ENCODE results near the gene UBE4A.
A peak's percentile ranks its signal among the peaks of the same experiment; 100 is the strongest.

The UBE4A gene

GRCh38 chr11:118435290-118435892, 76.0 kb downstream of the UBE4A start:
- TF ChIP-seq TAF1 (IDR thresholded peaks at IDR 0.05; ENCODE audit: borderline replicate concordance, low read depth, low read length): no peak
- TF ChIP-seq POLR2AphosphoS5 (IDR thresholded peaks at IDR 0.05; ENCODE audit: low read depth, low read length): no peak; the same call in 1 of the 2 replicates
- TF ChIP-seq POLR2A (IDR thresholded peaks at IDR 0.05; ENCODE audit: low read depth, low read length): no peak
- no peak for FAIRE-seq
- peak; percentile 48 for DNase-seq (ENCODE audit: insufficient read length)

- DNase-seq (ENCODE audit: insufficient read length): peak; percentile 72
- peak; percentile 87 for FAIRE-seq
- TF ChIP-seq TAF1 (IDR thresholded peaks at IDR 0.05; ENCODE audit: borderline replicate concordance, low read depth, low read length) (peak; percentile 46; the same call in 1 of the 2 replicates), POLR2A (IDR thresholded peaks at IDR 0.05; ENCODE audit: low read depth, low read length) (no peak; the same call in 1 of the 2 replicates), POLR2AphosphoS5 (IDR thresholded peaks at IDR 0.05; ENCODE audit: low read depth, low read length) (peak; percentile 2; the same call in 1 of the 2 replicates)
Measured at GRCh38 chr11:118435893-118436624, 76.7 kb downstream of the UBE4A start, which contains the start of gene KMT2A. Gene KMT2A (plus strand): TSS chr11:118436492. CDS start chr11:118436513, 21 bp downstream.

GRCh38 chr11:118436639-118437207, 77.3 kb downstream of the UBE4A start:
- DNase-seq (ENCODE audit: insufficient read length) (peak; percentile 22), FAIRE-seq (no peak)

GRCh38 chr11:118437208-118438125, 78.1 kb downstream of the UBE4A start:
- FAIRE-seq (peak; percentile 75), DNase-seq (ENCODE audit: insufficient read length) (peak; percentile 25)
- no peak for TF ChIP-seq TAF1 (IDR thresholded peaks at IDR 0.05; ENCODE audit: borderline replicate concordance, low read depth, low read length)
- no peak for TF ChIP-seq POLR2A (IDR thresholded peaks at IDR 0.05; ENCODE audit: low read depth, low read length)

More at GRCh38 chr11:118436639-118437207, 77.3 kb downstream of the UBE4A start:
- no peak for TF ChIP-seq TAF1 (IDR thresholded peaks at IDR 0.05; ENCODE audit: borderline replicate concordance, low read depth, low read length)
- TF ChIP-seq POLR2A (IDR thresholded peaks at IDR 0.05; ENCODE audit: low read depth, low read length): no peak; the same call in 1 of the 2 replicates
- no peak for TF ChIP-seq POLR2AphosphoS5 (IDR thresholded peaks at IDR 0.05; ENCODE audit: low read depth, low read length)

- DNase-seq (ENCODE audit: insufficient read length) (no peak), FAIRE-seq (peak; percentile 95)
- TF ChIP-seq POLR2A (IDR thresholded peaks at IDR 0.05; ENCODE audit: low read depth, low read length) (no peak; the same call in 1 of the 2 replicates), POLR2AphosphoS5 (IDR thresholded peaks at IDR 0.05; ENCODE audit: low read depth, low read length) (no peak), TAF1 (IDR thresholded peaks at IDR 0.05; ENCODE audit: borderline replicate concordance, low read depth, low read length) (no peak)
Measured at GRCh38 chr11:118438314-118438931, 79.0 kb downstream of the UBE4A start.

- FAIRE-seq (peak; percentile 5), DNase-seq (ENCODE audit: insufficient read length) (no peak)
Measured at GRCh38 chr11:118439646-118440045, 80.2 kb downstream of the UBE4A start.

GRCh38 chr11:118441770-118442275, 82.4 kb downstream of the UBE4A start:
- DNase-seq (ENCODE audit: insufficient read length): no peak
- TF ChIP-seq POLR2A (IDR thresholded peaks at IDR 0.05; ENCODE audit: low read depth, low read length): no peak
- no peak for TF ChIP-seq TAF1 (IDR thresholded peaks at IDR 0.05; ENCODE audit: borderline replicate concordance, low read depth, low read length)
- peak; percentile 46 for FAIRE-seq

More at GRCh38 chr11:118439646-118440045, 80.2 kb downstream of the UBE4A start:
- TF ChIP-seq POLR2A (IDR thresholded peaks at IDR 0.05; ENCODE audit: low read depth, low read length): no peak
- TF ChIP-seq POLR2AphosphoS5 (IDR thresholded peaks at IDR 0.05; ENCODE audit: low read depth, low read length): no peak
- no peak for TF ChIP-seq TAF1 (IDR thresholded peaks at IDR 0.05; ENCODE audit: borderline replicate concordance, low read depth, low read length)

GRCh38 chr11:118442301-118442700, 82.9 kb downstream of the UBE4A start:
- FAIRE-seq: peak; percentile 54

GRCh38 chr11:118442908-118443589, 83.6 kb downstream of the UBE4A start:
- TF ChIP-seq TAF1 (IDR thresholded peaks at IDR 0.05; ENCODE audit: borderline replicate concordance, low read depth, low read length) (no peak), POLR2AphosphoS5 (IDR thresholded peaks at IDR 0.05; ENCODE audit: low read depth, low read length) (no peak), POLR2A (IDR thresholded peaks at IDR 0.05; ENCODE audit: low read depth, low read length) (no peak)
- FAIRE-seq (no peak), DNase-seq (ENCODE audit: insufficient read length) (no peak)

More at GRCh38 chr11:118442301-118442700, 82.9 kb downstream of the UBE4A start:
- no peak for TF ChIP-seq POLR2A (IDR thresholded peaks at IDR 0.05; ENCODE audit: low read depth, low read length)
- TF ChIP-seq POLR2AphosphoS5 (IDR thresholded peaks at IDR 0.05; ENCODE audit: low read depth, low read length): no peak
- TF ChIP-seq TAF1 (IDR thresholded peaks at IDR 0.05; ENCODE audit: borderline replicate concordance, low read depth, low read length): no peak
- no peak for DNase-seq (ENCODE audit: insufficient read length)
